Activated CD8-positive, alpha-beta memory T cell treated with anti-CD3 and anti-CD28 coated beads for 36 hours (primary cell): ENCODE results near the gene UBL4A. TPM values are rescaled to one million over a fixed set of nuclear protein-coding genes. Genes with fewer than 3 reads are reported as not detected.

Experiments used
- CTCF ChIA-PET: fragments of 350-600 bp; sonication (Branson Sonifier 250); formaldehyde crosslinking; loops from one replicate; lab custom pipeline; 2021; ENCODE audit warnings: antibody characterized with exemption; lab: Charles Lee
- POLR2A ChIA-PET: fragments of 350-600 bp; sonication (Branson Sonifier 250); formaldehyde crosslinking; loops from one replicate; lab custom pipeline; 2021; ENCODE audit warnings: antibody characterized with exemption; lab: Charles Lee
- total RNA-seq, 2 experiments: library from RNA; stranded (reverse); gene quantifications; one replicate each; pipeline ENCODE4 v1.2.3, GENCODE V29; 2021

The UBL4A gene
- total RNA-seq, 2 experiments from 2014 or later = 66.4 to 68.6 TPM

- ChIA-PET CTCF (no interaction called here), POLR2A (no interaction called here)
These were observed 1.3 kb upstream of the UBL4A start for GRCh38 chrX:154487518-154488290.

GRCh38 chrX:154486052-154486395, 391 bp downstream of the UBL4A start:
- ChIA-PET POLR2A (interaction anchor here (0.5 kb wide), 1 partner anchor 392 kb away, joined by 13 read pairs; no protein-coding TSS in a partner anchor), CTCF (no interaction called here)

- ChIA-PET CTCF (no interaction called here), POLR2A (interaction anchor here (0.5 kb wide), 1 partner anchor 16 kb away, joined by 4 read pairs; no protein-coding TSS in a partner anchor)
These were observed 1.0 kb downstream of the UBL4A start for GRCh38 chrX:154485150-154486051.

- CTCF ChIA-PET = no interaction called here
- POLR2A ChIA-PET = interaction anchor here (0.5 kb wide), 1 partner anchor 17 kb away, joined by 4 read pairs; no protein-coding TSS in a partner anchor
These were observed 1.9 kb downstream of the UBL4A start for GRCh38 chrX:154484255-154485149.

- ChIA-PET POLR2A (no interaction called here), CTCF (no interaction called here)
These were observed 3.1 kb downstream of the UBL4A start for GRCh38 chrX:154483325-154483724.

GRCh38 chrX:154482786-154483185, 3.6 kb downstream of the UBL4A start:
- ChIA-PET POLR2A (no interaction called here), CTCF (no interaction called here)

- CTCF ChIA-PET = no interaction called here
These were observed 4.4 kb downstream of the UBL4A start for GRCh38 chrX:154481911-154482601.

GRCh38 chrX:154481195-154481594, 5.2 kb downstream of the UBL4A start:
- CTCF ChIA-PET = interaction anchor here (1.1 kb wide), 1 partner anchor 54 kb away, joined by 3 read pairs; no protein-coding TSS in a partner anchor
- POLR2A ChIA-PET = no interaction called here

More at GRCh38 chrX:154481911-154482601, 4.4 kb downstream of the UBL4A start:
- POLR2A ChIA-PET = no interaction called here

- POLR2A ChIA-PET = interaction anchor here (1.0 kb wide), 1 partner anchor 50 kb away, joined by 4 read pairs; no protein-coding TSS in a partner anchor
- CTCF ChIA-PET = no interaction called here
These were observed 7.4 kb downstream of the UBL4A start, which contains the start of gene LAGE3 for GRCh38 chrX:154478728-154479622. Gene LAGE3 (minus strand): TSS chrX:154479281. CDS start chrX:154478915, 366 bp downstream.

GRCh38 chrX:154477891-154478477, 8.4 kb downstream of the UBL4A start:
- ChIA-PET CTCF (no interaction called here), POLR2A (interaction anchor here (1.0 kb wide), 1 partner anchor 49 kb away, joined by 4 read pairs; no protein-coding TSS in a partner anchor)

GRCh38 chrX:154476821-154477220, 9.6 kb downstream of the UBL4A start:
- ChIA-PET CTCF (interaction anchor here (0.8 kb wide), 1 partner anchor 32 kb away, joined by 3 read pairs; no protein-coding TSS in a partner anchor), POLR2A (interaction anchor here (0.6 to 1.3 kb wide), 4 partner anchors 9 to 466 kb away, joined by 3 read pairs; no protein-coding TSS in a partner anchor)

GRCh38 chrX:154473683-154474082, 12.7 kb downstream of the UBL4A start:
- CTCF ChIA-PET = no interaction called here
- POLR2A ChIA-PET = no interaction called here

GRCh38 chrX:154472685-154473632, 13.5 kb downstream of the UBL4A start:
- ChIA-PET POLR2A (no interaction called here), CTCF (no interaction called here)

GRCh38 chrX:154471839-154472684, 14.4 kb downstream of the UBL4A start:
- ChIA-PET POLR2A (no interaction called here), CTCF (no interaction called here)
